Dedifferentiated amniotic fluid mesenchymal stem cell (primary cell): Measurements from ENCODE around the gene NDUFS4.
A peak's percentile ranks its signal among the peaks of the same experiment; 100 is the strongest.
"Not testable (repeated sequence)": the region's sequence is repeated elsewhere in the genome, so short reads cannot be mapped to it uniquely, and the experiment has no call there.

ENCODE experiments used
- DNase-seq: peaks from one replicate; pipeline ENCODE4 v3.0.0-alpha.2; 2016; ENCODE audit errors: extremely low spot score

NDUFS4 gene

GRCh38 chr5:53560506-53561191 lies at the start of gene NDUFS4:
NDUFS4 (plus strand) TSS chr5:53560639; CDS start chr5:53560663, 24 bp downstream.
- peak; percentile 90 for DNase-seq

- DNase-seq, result no peak
Measured at GRCh38 chr5:53512539-53512938, 47.9 kb upstream of the NDUFS4 start.

- no peak for DNase-seq
Measured at GRCh38 chr5:53515988-53516387, 44.5 kb upstream of the NDUFS4 start.

GRCh38 chr5:53520813-53521212 lies 39.6 kb upstream of the NDUFS4 start:
- DNase-seq, result no peak

DNA sequence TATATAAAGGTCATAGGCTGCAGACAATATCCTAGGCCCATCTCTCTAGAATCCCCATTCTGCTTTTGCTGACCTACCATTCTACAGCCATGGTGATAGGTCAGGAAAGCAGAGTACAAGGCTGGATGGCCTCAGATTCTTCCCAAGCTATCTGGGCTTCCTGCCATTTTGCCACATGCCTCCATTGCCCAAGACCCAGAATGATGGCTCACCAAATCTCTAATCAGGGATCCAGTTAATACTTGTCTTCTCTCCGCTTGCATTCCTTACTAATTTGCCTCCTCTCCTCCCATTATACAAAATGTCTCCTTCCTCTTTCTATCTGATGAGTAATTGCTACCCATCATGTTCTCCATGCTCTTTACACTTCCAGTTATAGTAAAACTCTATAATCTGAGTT lies 22.7 kb upstream of the NDUFS4 start:
- DNase-seq, result no peak

DNA sequence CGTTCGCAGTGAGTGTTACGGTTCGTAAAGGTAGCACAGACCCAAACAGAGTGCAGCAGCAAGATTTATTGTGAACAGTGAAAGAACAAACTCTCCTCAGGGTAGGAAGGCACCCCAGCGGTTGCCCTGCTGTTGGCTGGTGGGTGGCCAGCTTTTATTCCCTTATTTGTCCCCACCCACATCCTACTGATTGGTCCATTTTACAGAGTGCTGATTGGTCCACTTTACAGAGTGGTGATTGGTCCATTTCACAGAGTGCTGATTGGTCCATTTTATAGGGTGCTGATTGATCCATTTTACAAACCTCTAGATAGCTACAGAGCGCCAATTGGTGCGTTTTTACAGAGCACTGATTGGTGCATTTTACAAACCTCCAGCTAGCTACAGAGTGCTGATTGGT lies 19.7 kb upstream of the NDUFS4 start:
- DNase-seq, result not testable (repeated sequence)

- DNase-seq, result no peak
Measured at GRCh38 chr5:53541859-53542258, 18.6 kb upstream of the NDUFS4 start.

DNA sequence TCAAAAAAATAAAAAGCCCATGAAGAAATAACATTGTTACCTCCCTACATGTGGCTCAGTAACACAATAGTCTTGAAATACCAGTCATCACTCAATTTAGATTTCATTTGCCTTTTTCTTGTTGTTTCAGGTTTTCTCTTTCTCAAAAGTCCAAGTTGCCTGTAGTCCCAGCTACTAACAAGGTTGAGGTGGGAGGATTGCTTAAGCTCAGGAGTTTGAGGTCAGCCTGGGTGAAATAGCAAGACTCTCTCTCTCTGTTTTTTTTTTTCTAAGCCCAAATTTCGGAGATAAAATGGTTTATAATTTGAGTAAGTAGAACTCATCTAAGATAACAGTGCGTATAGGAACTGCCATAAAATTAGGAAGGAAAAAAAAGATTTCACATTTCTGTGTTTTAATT lies 17.5 kb upstream of the NDUFS4 start:
- DNase-seq, result no peak

GRCh38 chr5:53543401-53543800 lies 17.0 kb upstream of the NDUFS4 start:
- DNase-seq, result no peak

DNA sequence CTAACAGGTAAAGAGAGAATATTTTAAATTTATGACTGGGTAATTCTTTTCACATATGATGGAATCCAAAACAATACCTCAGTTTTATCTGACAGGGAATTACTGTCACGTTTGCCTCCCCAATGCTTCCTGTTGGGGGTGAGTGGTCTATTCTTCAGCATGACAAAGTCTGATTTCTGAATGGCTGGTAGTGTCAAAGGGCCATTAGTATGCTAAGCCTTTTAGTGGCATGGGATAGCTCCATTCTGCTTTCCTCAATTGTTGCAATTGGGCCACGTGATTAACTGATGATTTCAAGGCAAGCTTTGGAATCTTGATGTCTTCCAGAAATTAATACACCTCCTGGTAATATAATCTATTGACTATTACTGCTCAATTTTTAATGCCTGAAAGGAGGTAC lies 14.7 kb upstream of the NDUFS4 start:
- no peak for DNase-seq

GRCh38 chr5:53547226-53547625 lies 13.2 kb upstream of the NDUFS4 start:
- no peak for DNase-seq

DNA sequence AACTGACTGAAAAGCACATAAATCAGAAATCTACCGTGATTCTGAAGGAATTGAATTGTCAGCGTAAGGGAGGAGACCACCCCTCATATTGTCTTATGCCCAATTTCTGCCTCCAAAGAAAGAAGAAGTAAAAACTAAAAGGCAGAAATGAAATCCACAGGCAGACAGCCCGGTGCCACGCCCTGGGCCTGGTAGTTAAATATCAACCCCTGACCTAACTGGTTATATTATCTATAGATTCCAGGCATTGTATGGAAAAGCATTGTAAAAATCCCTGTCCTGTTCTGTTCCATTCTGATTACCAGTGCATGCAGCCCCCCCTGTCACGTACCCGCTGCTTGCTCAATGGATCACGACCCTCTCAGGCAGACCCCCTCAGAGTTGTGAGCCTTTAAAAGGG lies 11.9 kb upstream of the NDUFS4 start:
- not testable (repeated sequence) for DNase-seq

DNA sequence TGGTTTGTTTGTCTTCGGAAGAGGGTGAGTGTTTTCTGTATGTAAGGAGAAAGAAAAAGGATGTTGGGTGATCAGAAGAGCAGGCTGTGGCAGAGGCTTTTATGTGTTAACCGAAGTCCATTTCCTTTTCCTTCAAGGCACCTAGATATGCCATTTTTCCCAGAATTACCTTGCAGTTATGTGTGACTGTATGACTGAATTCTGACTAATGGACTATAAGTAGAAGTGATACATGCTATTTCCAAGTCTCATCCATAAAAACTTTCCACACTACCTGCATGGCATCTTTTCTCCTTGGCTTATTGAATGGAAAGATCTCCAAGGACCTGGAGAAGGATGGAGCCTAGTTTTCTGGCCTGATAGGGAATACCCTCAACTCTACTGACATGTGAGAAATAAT lies 10.6 kb upstream of the NDUFS4 start:
- no peak for DNase-seq

DNA sequence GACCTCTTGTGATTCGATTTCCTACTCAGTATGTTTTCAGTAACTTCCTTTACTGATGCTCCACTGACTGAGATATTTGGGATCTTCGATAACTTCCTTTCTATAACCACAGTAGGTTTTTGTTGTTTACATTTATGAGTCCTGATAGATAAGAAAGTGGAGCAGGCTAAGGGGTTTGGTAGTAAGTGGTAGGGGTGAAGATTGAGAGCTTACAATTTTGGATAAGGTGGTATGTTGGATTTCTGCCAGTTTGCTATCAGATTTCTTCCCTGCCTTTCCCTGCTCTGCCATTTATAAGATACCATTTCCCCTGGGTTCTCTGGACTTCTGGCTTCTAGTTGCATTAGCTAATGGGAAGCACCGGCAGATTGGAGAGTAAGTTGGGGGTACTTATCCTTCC lies 7.9 kb upstream of the NDUFS4 start:
- DNase-seq, result no peak

- DNase-seq, result no peak
Measured at GRCh38 chr5:53554444-53554843, 6.0 kb upstream of the NDUFS4 start.

DNA sequence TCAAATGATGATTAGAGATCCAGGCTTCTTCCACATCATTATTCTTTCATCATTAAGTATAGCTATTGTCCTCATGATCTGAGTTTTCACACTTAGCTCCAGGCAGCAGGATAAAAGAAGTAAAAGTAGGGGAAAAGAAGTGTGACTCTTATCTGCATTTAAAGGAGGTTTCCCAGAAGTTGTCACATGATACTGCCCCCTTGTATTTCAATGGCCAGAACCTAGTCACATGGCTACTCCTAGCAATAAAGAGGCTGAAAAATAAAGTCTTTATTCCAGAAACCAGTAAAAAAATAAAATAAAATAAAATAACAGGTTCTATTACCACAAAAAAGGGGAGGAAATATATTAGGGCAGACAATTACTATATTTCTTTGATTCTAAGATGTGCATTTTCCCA lies 5.3 kb upstream of the NDUFS4 start:
- no peak for DNase-seq

DNA sequence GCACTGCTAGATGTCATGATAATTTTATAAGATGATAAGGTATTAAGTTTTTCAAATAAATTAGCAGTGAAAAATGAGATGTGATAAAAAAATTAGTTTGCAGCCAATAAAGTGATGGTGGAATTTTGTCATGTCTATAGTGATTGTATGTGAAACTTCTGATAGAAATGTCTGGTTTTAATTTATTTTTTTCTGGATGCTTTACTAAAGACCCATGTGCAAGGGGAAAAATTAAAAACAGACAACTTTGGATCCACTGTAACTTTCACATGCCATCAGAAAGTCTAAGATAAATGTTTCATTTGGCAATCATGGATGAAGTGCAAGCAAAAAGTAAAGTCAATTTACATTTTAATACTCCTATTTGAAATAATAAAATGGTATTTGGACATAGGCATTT lies 4.4 kb upstream of the NDUFS4 start:
- DNase-seq, result no peak

DNA sequence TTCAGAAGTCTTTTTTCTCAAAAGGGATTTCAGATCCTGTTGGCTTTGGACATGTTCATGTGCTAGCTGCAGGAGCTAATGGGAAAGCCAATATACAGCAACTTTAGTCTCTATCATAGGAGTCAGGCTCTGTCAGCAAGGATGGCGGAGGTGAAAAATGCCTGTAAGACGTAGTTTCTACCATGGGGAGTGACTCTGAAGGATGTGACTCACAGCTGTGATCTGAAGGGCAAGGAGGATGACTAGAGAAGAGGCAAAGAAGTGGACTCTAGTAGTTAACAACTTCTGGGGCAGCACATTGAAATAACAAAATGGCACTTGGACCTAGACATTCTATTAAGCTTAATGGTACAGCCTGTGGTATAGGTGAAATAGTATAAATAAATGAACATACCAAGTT lies 3.1 kb upstream of the NDUFS4 start:
- no peak for DNase-seq

DNA sequence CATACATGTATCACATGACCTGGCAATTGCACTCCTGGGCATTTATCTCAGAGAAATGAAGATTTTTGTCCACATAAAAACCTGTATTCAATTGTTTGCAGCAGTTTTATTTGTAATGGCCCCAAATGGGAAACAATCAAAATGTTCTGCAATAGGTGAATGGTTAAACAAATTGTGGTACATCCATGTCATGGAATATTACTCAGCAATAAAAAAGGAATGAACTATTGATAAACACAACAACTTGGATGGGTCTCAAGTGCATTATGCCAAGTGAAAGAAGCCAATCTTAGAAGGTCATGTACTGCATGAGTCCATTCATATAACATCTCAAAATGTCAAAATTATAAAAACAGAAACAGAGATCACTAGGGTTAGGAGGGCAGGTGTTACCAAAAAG lies 1.5 kb upstream of the NDUFS4 start:
- no peak for DNase-seq

DNA sequence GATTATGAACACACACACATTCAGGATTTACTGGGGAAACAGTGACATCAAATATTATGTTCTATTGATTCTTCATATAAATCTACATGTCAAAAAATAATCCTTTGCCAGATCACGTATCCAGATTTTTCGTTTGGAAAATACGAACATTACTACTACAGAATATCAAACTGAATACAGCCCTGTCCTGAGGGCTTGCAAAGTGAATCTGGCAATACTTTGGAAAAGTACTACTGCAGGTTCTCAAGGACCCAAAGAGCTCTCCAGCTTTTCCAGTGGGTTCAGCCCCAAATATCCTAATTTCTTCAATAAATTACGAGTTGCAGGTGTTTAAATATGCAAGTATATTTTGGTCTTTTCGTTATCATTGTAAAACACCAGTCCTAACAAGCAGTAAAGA lies 411 bp upstream of the NDUFS4 start:
- no peak for DNase-seq

- no peak for DNase-seq
Measured at GRCh38 chr5:53568401-53568800, 8.0 kb downstream of the NDUFS4 start.

GRCh38 chr5:53568871-53569270 lies 8.4 kb downstream of the NDUFS4 start:
- DNase-seq, result no peak

DNA sequence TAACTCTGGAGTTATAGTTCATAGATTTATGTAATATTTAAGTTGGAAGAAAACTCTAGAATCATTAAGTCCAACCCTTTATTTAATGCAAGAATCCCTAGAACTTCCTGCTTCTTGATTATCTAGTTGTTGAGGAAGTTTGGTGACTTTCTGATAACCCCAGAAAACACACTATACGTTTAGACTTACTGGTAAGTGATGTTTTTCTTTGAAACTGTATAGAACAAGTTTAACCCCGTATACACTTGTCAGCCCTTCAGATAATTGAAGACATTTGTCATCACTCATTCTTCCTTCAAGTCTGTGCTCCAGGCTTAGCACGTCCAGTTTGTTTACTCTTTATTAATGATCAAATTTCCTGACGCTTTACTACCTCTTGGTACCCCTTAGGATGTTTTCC lies 9.0 kb downstream of the NDUFS4 start:
- DNase-seq, result no peak

- DNase-seq, result no peak
Measured at GRCh38 chr5:53571403-53571802, 11.0 kb downstream of the NDUFS4 start.
